GM21786 (cell line): Measurements from ENCODE around the gene TMC1.

ENCODE experiments used
- ATAC-seq: cut with Tn5 transposase; IDR thresholded peaks from one replicate; pipeline ENCODE4 v1.9.1; 2021; ENCODE audit not compliant: unreplicated experiment

Gene TMC1

DNA sequence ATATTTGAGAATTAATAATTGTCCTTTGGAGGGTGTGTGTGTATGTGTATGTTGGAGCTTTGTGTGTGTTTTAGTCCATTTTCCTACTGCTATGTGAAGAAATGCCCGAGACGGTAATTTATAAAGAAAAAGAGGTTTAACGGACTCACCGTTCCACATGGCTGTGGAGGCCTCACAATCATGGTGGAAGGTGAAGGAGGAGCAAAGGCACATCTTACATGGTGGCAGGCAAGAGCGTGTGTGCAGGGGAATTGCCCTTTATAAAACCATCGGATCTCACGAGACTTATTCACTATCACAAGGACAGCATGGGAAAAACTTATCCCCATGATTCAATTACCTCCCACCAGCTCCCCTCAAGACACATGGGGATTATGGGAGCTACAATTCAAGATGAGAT, 44.1 kb downstream of the TMC1 start:
- no peak for ATAC-seq

DNA sequence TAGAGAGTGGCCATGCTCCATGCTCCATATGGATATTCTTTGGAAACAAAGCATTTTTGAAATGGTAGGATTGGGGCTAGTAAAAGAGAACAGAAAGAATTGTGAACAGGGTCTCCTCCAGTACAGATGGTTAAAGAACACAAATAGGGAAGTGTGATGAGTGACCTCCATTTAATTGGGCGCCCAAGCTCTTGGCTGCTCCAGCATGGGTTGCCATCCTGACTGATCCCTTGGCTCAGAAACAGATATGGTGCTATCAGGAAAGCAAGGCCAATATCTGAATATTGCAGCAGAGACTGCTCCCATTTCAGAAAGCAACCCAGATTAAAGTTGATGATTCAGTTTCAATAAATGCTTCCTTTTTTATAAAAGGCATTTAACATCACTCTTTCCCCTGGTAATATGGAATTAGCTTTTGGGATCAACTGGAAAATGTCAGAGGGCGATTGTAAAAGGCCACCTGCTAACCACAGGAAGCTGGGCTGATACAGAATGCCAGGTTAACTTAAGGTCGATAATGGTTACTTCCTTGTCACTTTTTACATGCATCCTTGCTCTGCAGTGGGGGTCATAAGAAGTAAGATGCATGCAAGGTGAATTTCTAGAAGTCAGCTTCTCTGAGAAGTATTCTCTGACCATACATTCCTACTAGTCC, 52.9 kb downstream of the TMC1 start:
- ATAC-seq, result no peak

GRCh38 chr9:72575666-72576065, 54.3 kb downstream of the TMC1 start:
- ATAC-seq, result no peak

DNA sequence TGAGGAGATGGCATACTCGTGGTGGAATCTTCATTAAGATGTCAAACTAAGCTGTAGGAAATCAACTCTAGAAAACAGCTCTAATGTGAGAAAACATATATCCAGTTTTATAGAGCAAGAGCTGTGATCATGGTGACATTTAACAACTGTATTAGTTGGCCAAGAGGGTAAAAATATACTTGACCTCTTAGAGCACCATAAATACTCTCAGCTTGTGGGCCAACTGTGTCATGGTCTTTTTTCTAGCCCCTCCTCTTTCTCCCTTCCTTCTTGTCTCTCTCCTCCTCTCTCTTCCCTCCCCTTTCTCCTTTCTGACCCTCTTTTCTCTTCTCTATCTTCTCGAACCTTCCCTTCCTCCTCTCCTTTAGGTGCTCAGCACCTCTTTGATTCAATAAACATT, 54.7 kb downstream of the TMC1 start:
- no peak for ATAC-seq

DNA sequence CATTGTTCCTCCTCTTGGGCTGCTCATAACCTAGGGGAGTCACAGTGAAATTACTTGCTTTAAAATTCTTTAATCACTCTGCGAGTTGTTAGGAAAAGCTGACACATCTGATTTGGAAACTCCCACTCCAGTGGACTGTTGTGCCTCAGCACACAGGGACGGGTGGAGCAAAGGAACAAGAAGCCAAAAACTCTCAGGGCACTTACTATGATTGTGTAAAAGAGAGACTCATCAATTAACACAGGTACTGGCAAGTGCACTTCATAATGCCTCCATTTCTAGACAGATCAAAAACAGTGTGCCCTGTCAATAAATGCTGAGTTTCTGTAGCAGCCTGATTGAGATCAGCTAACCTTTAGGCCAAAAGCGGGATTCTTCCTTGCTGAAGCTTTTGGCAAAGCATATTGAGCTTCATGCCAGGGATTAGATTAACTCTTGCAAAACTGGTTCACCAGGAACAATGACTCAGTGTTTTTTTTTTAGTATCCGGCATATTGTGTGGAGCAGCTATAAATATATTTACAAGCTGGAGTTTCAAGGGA, 55.9 kb downstream of the TMC1 start:
- no peak for ATAC-seq

DNA sequence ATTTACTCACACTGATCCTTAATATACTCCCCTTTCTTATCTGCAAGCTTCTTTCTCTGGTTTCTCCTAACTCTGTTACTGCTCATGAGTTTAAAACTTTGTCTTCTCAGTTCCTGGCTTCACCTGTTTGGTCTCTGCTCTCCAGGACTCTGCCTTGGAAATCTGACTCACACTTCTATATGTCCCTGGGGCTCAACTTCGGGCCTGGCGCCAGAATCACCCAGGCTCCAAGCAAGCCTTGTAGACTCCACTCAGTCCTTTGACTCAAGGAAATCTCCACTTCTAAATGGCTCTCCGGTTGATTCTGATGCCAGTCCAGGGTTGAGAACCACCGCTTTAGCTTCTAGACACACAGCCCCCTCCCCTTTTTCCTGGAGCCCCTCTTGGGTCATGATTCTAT, 57.8 kb downstream of the TMC1 start:
- ATAC-seq, result no peak

DNA sequence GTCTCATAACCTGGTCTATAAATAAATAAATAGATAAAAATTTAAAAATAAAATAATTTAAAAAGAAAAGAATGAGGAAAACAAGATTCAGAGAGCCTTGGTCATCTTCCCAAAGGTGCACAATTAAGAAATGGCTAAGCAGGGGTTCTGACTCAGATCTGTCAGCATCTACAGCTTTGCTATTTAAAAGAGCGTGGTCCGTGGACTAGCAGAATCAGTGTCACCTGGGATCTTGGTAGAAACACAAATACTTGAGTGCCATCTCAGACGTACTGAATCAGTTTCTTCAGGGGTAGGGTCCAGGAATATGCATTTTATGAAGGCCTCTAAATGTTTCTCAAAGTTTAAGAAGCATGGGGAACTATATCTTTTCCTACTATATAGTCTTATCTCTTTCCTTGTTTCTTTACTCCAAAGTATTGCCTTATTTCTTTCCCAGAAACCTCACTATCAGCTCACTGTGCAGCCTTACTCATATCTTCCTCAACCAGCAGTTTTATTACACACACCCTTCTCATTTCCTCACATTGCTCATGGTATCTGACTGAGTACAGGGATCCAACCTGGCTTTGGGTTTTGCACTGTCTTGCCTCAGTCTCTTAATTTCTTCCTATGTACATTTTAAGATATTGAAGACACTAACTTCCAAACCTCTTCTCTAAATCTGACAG, 58.6 kb downstream of the TMC1 start:
- ATAC-seq, result no peak

DNA sequence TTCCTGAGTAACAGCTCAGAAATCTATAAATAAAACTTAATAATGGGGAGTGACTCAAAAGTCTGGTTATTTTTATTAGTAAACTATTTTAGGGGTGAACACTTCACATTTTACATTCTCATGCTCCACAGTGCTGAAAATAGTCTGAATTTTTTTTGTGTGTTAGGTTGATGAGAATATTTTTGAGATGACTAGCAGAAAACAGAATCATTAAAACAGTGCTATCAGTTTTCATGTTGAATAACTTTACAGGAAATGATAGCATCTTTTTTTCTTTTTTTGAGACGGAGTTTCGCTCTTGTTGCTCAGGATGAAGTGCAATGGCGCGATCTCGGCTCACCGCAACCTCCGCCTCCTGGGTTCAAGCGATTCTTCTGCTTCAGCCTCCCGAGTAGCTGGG, 60.3 kb downstream of the TMC1 start:
- no peak for ATAC-seq

DNA sequence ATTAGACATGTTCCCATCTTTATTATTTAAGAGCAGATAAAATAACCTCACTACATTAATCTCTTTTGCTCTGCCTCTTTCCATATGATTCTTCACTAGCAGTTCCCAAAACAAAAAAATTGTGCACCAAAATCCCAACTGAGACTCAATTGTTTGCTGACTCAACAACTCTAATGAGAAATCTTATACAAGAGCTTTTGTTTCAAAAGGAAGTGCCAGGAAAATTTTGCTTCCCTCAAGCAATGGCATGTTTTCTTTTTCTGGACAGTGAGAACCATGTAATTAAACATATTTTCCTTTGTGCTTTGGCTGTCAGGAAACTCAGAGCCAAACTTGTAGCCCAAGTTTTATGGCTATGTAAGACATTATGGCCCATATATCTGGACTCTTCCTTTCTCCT, 62.0 kb downstream of the TMC1 start:
- no peak for ATAC-seq

GRCh38 chr9:72586388-72587130, 65.2 kb downstream of the TMC1 start:
- peak; percentile 70 for ATAC-seq

DNA sequence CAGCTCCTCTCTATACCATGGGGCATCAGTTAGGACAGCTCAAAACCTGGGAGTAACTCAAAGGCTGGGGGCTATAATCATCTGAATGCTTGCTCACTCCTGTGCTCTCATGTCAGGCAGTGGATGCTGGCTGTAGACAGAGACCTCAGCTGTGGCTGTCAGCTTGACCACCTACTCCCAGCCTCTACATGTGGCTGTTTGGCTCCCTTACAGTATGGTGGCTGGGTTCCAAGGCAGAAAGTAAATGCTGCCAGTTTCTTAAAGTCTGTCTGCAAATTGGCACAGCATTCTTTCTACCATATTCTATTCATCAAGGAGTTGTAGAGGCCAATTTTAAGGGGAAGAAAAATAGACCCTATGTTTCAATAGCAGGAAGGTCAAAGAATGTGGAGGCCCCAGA, 66.9 kb downstream of the TMC1 start:
- no peak for ATAC-seq

DNA sequence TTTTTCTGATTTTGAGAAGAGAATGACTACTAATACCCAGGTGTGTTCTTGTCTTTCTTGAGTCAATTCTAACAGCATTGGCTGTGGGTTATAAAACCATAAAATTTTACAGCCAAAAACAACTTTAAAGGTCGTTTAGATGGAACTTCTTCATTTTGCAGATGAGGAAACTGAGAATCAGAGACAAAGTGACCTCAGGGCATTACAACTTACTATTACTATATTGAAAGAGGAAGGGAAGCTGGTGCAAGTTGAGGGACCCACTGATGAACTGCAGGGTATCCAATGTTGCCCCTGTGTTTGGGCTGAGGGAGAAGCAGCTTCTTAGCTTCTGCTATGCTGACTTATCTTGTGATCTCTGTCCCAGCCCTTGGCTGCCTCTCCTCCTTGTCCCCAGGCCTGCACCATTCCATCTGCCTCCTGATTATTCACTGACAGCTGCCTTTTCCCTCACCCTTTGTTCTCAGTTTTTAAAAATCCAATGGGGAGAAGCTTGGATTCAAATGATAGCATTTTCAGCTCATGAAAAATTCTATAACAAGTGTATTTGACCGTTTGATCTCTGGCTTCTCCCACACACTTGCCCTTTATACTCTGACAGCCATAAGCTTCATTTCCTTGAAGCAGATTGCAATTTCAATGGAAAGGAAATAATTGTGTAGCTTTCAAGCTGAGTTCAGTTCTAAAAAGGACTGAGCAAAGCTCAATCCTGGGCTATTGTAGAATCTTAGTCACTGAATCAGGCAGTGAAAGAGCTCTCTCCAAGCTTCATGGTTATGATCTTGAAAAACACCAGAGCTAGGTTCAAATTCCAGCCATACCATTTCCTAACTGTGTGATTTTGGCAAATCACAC, 68.5 kb downstream of the TMC1 start:
- ATAC-seq, result no peak

GRCh38 chr9:72590824-72591223, 69.4 kb downstream of the TMC1 start:
- no peak for ATAC-seq

GRCh38 chr9:72592502-72593403, 71.3 kb downstream of the TMC1 start:
- peak; percentile 72 for ATAC-seq

DNA sequence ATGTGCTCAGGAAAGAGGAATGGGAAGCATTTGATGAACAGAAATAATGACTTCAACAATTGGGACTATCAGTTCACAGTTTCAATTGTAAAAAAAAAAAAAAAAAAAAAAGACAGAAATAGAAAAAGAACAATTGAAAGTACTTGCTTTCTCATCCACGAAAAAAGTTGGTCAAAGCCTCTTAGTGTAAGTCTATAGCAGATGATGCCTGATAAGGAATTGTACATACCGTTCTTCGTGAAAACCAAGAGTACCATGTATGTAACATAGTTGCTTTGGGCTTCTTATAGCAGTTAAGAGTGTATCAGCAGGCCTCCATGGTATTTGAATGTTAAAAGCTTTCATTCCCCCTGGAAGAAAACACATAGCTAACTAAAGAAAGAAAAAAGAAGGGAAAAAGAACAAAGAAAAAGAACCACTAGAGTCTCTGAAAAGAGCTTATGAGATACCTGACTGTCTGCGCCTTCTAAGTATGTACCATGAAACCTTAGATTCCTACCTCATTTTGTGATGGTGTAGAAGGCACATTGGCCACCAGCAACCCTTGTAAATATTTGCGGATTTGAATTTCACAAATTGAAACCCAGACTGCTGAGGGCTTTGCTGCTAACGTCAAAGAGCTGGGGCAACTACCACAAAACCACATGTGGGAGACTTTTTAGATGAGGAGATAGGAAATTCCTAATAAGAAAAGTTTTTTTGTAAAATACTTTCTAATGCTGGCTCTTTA, 75.2 kb downstream of the TMC1 start:
- ATAC-seq, result no peak

DNA sequence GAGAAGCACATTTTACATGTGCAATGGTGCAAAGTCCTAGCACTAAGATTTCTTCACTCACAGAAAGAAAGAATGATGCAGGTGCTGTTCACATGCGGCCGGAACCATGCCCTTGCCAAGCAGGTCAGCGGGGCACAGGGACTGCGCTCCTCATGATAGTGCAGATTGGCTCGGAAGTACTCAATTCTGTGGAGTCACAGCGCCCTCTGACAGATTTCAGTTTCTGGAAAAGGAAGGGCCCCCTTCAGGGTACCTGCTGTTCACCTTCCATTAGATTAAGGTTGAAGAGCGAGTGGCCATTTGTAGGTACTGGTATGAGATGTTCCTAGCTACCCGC, 75.7 kb downstream of the TMC1 start:
- ATAC-seq, result no peak

DNA sequence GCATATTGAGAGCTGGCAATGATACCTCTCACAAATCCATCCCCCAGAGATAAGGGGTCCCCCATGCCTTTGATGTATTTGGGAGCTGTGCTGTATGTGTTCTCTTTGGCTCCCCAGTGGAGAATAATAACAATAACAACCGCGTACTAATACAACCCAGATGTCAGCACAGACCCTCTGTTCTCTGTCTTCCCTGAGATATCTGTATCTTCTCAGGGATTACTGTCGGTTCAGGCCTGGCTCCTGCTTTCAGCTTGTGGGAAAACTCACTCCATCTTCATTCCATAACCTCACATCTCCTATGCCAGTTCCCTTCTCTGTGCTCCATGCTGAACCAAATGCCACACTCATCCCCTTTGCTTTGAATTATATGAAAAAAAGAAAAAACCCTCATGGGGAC, 76.2 kb downstream of the TMC1 start:
- no peak for ATAC-seq

DNA sequence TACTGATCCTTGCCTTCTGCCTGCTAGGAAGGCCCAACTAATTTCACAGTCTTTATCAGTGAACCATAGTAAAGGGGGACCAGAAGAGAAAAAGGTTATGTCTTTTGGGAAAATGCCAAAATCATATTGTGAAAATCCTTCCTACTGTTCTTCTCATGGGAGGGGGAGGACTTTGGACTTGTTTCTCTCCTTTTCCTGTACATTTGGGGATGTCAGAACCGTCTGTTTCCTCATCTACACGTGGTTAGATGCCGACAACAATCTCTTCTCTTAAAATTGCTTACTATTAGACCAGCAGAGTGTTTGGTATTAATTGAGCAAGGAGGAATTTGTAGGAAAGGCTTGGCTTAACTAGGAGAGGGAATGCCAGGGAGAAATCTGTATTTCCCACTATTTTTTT, 77.2 kb downstream of the TMC1 start:
- ATAC-seq, result no peak

DNA sequence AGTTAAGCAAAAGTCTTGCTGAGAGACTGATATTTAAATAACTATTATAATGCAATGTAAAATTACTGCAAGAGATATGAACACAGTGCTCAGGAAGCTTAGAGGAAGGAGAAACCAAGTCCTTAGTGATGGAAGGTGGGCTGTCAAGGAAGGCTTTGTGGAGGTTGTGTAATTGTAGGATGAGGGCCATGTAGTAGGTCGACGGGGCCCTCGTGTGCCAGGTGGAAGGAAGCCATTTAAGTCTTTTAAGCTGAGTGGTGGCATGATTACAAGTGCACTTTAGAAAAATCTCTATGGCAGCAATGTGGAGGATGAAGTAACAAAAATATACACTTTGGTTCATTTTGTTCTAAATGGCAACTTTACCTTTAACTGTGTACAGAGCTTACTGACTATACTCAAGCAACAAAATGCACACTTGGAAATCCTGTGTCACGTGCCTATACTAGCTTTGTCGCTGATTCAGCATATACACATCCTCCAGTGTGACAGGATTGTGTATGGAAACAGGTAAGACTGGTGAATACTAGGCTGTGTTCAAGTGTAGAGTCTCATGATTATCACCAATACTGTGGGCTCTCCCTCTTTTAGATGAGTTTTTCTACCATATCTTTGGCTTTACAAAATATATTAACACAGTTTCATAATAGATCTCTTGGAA, 78.6 kb downstream of the TMC1 start:
- no peak for ATAC-seq
